SJCRH30 (cell line): ENCODE results near the gene TAPBPL. TPM values are rescaled to one million over a fixed set of nuclear protein-coding genes. Genes with fewer than 3 reads are reported as not detected.

ENCODE experiments used
- total RNA-seq: library from RNA; depleted of rRNA; stranded (reverse); fragments of >200 nt; shearing (Covaris generic); gene quantifications from 2 replicates; pipeline ENCODE4 v1.2.3, GENCODE V29; 2014; rRNA removed

TAPBPL gene
- total RNA-seq, 1 experiment from 2014 or later = 4.9 TPM

Other genes starting within 250 kb of the TAPBPL start
- gene PLEKHG6, start 141.4 kb upstream of the TAPBPL start, total RNA-seq = 0.06 TPM in 1 of 2 replicates, not detected in the other
- gene TNFRSF1A, start 110.0 kb upstream of the TAPBPL start, total RNA-seq = 34.3 and 40.2 TPM in 2 replicates
- not detected in 2 replicates for gene SCNN1A, start 76.5 kb upstream of the TAPBPL start, total RNA-seq
- gene LTBR, start 67.9 kb upstream of the TAPBPL start, total RNA-seq = 14.7 and 16.5 TPM in 2 replicates
- gene CD27, start 7.1 kb upstream of the TAPBPL start, total RNA-seq = 0.12 and 0.15 TPM in 2 replicates
- 7.3 and 8.0 TPM in 2 replicates for gene VAMP1, start 18.6 kb downstream of the TAPBPL start, total RNA-seq
- gene MRPL51, start 41.2 kb downstream of the TAPBPL start, total RNA-seq = 200 and 208 TPM in 2 replicates
- gene NCAPD2, start 42.1 kb downstream of the TAPBPL start, total RNA-seq = 215 and 218 TPM in 2 replicates
- gene GAPDH, start 82.5 kb downstream of the TAPBPL start, total RNA-seq = 4,776 and 4,843 TPM in 2 replicates
- gene IFFO1, start 104.0 kb downstream of the TAPBPL start, total RNA-seq = 10.3 and 13.8 TPM in 2 replicates
- gene NOP2, start 116.2 kb downstream of the TAPBPL start, total RNA-seq = 63.8 and 67.7 TPM in 2 replicates
- 300 and 311 TPM in 2 replicates for gene CHD4, start 155.3 kb downstream of the TAPBPL start, total RNA-seq
- gene LPAR5, start 183.9 kb downstream of the TAPBPL start, total RNA-seq = not detected in 2 replicates
- 0.28 TPM in 1 of 2 replicates, not detected in the other for gene ACRBP, start 195.4 kb downstream of the TAPBPL start, total RNA-seq
- gene ING4, start 211.1 kb downstream of the TAPBPL start, total RNA-seq = 25.1 and 28.7 TPM in 2 replicates
- 40.5 and 46.5 TPM in 2 replicates for gene ZNF384, start 237.3 kb downstream of the TAPBPL start, total RNA-seq
- 0.15 and 0.28 TPM in 2 replicates for gene PIANP, start 248.8 kb downstream of the TAPBPL start, total RNA-seq